Measurements from ENCODE around the gene ZNF783.
A peak's percentile ranks its signal among the peaks of the same experiment; 100 is the strongest.
"Not testable (repeated sequence)": the region's sequence is repeated elsewhere in the genome, so short reads cannot be mapped to it uniquely, and the experiment has no call there.

Gene ZNF783

DNA sequence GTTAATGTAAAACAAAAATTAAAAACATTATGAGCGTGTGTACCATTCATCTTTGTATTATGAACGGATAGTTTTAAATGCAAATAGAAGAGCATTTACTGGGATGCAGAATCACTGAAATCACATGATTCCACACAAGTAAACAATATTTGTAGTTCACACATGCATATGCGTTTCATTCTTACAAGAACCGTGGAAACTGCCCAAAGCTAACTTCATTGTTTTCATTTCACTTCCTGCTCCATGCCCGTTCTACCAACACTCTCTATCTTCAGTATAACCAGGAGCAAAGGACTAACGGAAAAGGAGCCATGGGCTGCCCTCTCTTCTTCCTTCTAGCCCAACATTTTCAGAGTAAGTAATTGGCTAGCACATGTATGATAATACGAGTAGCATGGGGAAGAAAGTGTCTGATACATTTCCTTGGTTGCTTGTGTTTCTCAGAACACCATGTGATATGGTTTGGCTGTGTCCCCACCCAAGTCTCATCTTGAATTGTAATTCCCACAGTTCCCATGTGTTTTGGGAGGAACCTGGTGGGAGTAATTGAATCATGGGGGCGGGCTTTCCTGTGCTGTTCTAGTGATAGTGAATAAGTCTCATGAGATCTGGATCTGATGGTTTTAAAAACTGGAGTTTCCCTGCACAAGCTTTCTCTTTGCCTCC lies 38.8 kb downstream of the ZNF783 start:
- DNase-seq (ENCODE audit: low spot score): no peak

DNA sequence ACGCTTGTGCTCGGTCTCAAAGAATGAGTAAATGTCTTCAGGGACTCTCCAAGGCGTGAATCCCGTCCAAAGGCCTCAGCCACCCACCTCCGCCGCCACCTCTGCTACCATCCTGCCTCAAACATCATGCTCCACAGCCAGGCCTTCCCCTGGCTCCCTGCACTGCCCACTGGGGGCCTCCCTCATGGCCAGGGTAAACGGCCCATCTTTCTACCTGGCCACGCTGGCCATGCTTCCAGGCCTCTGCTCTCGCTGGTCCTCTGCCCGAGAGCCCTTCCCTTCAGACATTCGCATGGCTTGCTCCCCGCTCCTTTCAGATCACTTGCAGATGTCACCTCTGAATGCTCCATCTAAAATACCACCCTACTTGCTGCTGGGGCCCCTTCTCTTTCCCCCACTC lies 40.2 kb downstream of the ZNF783 start:
- no peak for DNase-seq (ENCODE audit: low spot score)

DNA sequence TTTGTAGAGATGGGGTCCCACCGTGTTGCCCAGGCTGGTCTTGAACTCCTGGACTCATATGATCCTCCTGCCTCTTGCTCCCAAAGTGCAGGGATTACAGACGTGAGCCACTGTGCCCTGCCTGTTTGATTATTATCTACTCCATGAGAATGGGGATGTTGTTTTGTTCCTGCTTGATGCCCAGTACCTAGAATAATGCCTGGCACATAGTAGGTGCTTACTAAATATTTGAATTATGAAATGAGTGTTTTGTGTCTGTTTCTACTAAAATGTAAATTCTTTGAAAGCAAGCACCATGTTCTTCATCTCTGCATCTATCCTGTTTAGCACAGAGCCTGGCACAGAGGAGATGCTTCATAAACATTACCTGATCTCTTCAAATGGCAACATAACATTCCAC lies 40.9 kb downstream of the ZNF783 start:
- DNase-seq (ENCODE audit: low spot score): no peak

GRCh38 chr7:149304006-149304405 lies 42.0 kb downstream of the ZNF783 start:
- DNase-seq (ENCODE audit: low spot score): no peak

- no peak for DNase-seq (ENCODE audit: low spot score)
Measured at GRCh38 chr7:149306854-149307253, 44.9 kb downstream of the ZNF783 start.

DNA sequence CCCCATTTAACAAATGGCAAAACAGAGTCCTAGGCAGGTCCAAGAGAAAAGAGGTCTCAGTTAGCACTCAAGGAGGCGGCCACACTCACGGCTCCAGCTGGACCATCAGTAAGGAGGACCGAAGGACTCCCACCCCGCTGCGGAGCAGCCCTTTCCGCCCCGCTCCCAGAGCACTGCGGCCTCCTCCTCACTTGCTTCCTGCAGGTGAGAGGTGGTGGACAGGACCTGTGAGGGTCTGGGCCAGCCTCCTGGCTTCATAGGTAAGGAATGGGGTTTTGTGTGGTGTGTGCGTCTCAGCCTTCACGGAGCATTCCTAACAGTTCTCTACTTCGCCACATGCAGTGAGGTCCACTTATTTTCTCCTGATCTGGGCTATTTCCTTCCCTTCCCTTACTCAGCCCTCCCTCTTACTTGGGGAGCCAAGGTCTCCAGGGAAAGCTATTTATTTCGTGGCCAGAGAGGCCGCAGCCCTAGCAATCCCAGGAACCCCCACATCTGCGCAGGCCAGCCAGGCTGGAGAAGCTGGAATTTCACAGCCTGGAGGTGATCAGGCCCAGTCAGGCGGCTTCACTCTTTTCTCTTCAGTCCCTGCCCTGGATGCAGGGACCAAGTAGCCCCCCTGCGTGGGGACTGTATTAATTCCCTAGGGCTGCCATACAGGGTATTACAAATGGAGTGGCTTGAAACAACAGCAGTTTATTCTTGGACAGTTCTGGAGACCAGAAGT lies 45.9 kb downstream of the ZNF783 start:
- DNase-seq (ENCODE audit: low spot score): no peak

DNA sequence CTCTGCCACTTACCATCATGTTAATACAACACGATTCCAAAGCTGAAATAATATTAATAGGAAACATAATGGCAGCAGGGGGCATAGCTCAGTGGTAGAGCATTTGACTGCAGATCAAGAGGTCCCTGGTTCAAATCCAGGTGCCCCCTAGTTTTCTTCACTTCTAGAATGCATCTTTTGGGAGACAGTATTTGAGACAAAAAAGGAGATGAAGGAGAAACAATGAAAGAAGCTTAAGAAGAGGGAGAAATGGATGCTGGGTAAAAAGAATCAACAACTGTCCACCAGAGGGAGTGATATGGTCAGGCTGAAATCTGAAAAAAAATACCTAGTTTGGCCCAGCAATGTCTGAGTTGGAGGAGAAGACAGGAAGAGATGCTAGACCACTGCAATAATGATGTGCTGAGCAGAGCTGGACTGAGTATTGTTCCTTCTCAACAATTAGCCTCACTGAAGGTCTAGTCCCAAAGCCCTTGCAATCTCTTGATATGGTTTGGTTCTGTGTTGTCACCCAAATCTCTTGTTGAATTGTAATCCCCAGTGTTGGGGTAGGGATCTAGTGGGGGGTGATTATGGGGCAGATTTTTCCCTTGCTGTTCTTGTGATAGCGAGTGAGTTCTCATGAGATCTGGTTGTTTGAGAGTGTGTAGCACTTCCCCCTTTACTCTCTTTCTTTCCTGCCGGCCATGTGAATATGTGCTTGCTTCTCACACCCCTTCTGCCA lies 48.3 kb downstream of the ZNF783 start:
- DNase-seq (ENCODE audit: low spot score): peak; percentile 69

DNA sequence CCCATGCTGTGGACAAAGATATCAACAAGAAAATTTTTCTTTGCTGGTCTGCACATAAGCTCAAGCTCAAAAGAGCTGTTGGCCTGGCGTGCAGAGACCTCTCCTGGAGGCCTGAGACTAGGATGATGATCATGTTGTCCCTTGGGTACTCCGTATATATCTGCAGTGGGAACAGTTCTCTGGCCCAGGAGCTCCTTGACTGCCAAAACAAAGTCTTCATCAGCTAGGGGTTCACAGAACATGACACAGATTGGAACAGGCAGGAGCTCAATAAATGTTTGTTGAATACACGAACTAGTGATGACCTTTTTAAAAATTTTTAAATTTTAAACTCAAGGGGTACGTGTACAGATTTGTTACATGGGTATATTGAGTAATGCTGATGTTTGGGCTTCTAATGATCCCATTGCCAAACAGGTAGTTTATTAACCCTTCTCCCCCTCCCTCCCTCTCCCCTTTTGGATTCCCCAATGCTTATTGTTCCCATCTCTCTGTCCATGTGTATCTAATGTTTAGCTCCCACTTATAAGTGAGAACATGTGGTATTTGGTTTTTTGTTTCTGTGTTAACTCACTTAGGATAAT lies 49.1 kb downstream of the ZNF783 start:
- DNase-seq (ENCODE audit: low spot score): no peak

DNA sequence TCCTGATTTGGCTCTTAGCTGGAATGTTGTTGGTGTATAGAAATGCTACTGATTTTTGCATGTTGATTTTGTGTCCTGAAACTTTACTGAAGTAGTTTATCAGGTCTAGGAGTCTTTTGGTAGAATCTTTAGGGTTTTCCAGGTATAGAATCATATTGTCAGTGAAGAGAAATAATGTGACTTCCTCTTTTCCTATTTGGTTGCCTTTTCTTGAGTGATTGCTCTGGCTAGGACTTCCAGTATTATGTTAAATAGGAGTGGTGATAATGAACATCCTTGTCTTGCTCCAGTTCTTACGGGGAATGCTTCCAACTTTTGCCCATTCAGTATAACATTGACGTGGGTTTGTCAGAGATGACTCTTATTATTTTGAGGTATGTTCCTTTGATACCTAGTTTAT lies 52.0 kb downstream of the ZNF783 start:
- DNase-seq (ENCODE audit: low spot score): no peak

DNA sequence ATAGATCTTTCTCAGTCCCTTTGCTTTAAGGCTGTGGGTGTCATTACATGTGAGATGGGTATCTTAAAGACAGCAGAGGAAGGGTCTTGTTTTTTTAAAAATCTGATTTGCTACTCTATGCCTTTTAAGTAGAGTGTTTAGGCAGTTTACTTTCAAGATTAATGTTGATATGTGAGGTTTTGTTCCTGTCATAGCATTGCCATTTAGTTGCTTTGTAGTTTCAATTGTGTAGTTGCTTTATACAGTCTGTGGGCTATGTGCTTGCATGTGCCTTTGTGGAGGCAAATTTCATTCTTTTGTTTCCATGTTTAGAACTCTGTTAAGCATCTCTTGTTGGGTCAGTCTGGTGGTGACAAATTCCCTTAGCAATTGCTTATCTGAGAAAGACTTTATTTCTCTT lies 54.6 kb downstream of the ZNF783 start:
- DNase-seq (ENCODE audit: low spot score): no peak

DNA sequence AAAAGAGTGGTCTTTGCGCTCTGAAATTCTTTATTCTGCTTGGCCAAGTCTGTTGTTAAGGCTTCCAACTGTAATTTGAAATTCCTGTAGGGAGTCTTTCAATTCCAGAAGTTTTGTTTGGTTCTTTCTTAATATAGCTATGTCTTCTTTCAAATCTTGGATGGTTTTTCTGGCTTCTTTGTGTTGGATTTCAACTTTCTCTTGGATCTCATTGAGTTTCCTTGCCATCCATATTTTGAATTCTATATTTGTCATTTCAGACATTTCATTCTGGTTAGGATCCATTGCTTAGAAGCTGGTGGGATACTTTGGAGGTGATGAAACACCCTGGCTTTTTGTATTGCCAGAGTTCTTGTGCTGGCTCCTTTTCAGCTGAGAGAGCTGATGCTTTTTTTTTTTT lies 55.5 kb downstream of the ZNF783 start:
- no peak for DNase-seq (ENCODE audit: low spot score)

DNA sequence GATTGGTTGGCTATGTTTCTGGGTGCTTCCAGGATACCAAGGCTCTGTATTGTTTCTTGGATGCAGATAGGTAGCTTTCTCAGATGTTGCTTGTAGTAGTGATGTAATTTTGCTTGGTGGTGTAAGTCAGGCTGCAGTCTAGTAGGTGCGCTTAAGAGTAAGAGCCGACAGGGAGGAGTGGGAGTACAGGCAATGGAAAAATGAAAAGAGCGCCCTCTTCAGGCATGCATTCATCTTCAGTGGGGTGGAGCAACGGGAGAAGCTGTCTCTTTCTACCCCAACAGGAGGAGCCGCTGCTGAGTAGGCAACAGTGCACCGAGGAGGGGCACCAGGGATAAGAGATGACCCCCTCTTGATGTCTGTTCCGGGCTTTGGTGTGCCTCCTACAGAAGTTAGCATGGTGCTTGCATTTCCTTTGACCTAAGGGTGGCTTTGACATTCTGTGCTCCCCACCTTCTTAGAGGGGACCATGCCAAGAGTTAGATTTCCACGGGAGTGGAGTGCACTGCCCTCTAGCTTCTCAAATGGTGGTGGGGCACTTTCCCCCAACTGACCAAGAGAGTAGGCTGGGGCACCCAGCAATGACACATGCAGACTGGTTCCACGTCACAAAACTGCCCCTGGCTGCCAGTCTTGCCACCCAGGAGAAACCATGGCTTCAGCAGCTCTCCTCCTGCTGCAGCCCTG lies 56.1 kb downstream of the ZNF783 start:
- no peak for DNase-seq (ENCODE audit: low spot score)

GRCh38 chr7:149319376-149319775 lies 57.4 kb downstream of the ZNF783 start:
- no peak for DNase-seq (ENCODE audit: low spot score)

- no peak for DNase-seq (ENCODE audit: low spot score)
Measured at GRCh38 chr7:149320313-149321124, 58.5 kb downstream of the ZNF783 start.

DNA sequence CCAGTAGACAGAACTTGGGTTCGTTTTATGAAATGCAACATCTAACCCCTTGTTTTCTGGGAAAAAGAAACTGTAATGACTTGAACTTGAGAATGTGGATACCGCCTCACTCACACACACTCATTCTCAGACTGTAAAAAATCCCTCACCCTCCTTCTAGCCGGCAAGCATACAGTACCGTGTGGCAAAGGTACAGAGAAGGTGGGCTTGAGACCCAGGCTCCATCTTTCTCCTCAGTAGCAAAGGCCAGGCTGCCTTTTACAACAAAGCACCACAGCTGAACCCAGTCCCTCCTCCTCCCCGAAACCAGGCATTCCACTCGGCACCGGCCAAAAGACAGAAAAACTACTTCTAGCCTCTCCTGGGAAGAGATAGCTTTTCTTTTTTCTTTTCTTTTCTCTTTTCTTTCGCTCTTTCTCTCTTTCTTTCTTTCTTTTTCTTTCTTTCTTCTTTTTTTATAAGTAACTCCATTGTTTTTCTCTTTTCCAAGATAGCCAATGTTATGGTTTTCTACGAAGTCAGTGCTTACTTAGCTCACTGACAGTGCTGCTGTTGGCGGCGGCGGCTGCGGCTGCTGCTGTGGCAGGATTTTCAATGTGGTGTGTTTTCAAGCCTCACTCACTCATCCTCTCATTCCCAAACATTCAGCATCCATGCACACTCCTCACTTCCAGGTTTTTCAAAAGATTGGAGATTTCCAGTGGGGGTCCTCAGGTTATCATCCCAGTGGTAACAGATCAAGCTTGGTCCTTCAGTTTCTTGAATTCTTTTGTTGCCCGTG lies 59.3 kb downstream of the ZNF783 start:
- DNase-seq (ENCODE audit: low spot score): not testable (repeated sequence)

DNA sequence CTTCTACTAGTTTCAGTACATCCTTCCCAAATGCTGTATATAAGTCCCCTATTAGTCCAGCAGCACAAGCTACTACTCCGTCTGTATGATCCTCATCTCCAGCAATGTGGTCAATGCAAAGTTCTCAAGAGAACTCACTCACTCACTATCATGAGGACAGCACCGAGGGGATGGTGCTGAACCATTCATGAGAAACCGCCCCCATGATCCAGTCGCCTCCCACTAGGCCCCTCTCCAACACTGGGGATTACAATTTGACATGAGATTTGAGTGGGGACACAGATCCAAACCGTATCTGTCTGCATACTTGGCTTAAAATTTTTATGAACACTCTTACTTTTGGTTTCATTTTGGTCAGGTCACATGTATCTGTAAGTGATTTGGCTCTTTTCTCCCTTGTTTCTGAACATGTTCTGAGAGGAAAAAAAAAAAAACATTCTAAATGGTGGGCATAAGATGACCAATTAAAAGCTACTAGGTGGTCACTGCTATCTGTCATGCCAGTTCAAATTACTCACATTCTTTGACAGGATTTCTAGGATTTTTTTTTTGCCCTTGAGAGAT lies 60.1 kb downstream of the ZNF783 start:
- DNase-seq (ENCODE audit: low spot score): peak; percentile 30

DNA sequence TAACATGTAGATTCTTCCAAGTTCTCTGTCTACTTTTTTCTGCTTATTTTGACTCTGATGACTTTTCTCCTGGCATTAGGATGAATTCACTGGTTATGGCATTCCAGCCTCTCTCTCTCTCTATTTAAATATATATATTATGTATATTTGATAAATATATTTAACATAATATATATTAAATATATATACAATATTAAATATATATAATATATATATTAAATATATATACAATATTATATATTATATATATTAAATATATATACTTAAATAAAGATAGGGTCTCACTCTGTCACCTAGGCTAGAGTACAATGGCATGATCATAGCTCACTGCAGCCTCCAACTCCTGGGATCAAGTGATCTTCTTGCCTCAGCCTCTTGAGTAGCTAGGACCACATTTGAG lies 60.7 kb downstream of the ZNF783 start:
- DNase-seq (ENCODE audit: low spot score): no peak

DNA sequence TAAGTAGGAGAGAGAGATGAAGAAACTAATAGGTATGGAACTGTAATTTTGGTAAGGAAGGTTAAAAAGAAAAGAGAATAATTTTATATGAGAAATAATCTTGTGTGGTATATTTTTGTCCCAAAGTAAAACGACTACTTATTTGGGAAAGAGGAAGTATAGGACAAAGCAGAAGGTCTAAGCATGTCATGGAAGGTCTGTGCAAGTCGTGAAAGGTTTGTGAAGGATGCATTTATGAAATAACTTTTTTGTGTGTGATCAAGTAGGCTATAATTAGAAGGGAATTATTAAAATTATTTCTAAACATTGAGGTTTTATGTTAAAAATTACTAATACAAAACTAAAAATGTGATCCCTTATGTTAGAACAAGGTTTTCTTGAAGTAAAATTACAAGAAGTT lies 63.3 kb downstream of the ZNF783 start:
- DNase-seq (ENCODE audit: low spot score): no peak

DNA sequence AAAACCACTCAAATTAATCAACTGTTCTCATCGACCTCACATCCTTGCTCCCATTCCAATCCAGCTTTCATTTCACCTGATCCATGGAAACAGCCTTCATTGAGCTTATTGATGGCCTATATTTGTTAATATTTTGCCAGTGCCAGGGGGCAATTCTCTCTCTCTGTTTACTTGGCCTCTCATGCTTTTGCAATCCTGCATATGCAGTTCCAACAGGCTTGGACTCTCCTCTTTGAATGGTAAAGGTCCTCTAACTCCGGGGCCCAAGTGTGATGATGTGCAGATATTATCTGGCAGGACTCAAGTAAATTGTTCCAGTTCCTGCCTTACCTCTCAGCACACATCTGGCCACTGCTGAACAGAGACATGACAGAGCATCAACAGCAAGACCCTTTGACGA lies 67.3 kb downstream of the ZNF783 start:
- no peak for DNase-seq (ENCODE audit: low spot score)

DNA sequence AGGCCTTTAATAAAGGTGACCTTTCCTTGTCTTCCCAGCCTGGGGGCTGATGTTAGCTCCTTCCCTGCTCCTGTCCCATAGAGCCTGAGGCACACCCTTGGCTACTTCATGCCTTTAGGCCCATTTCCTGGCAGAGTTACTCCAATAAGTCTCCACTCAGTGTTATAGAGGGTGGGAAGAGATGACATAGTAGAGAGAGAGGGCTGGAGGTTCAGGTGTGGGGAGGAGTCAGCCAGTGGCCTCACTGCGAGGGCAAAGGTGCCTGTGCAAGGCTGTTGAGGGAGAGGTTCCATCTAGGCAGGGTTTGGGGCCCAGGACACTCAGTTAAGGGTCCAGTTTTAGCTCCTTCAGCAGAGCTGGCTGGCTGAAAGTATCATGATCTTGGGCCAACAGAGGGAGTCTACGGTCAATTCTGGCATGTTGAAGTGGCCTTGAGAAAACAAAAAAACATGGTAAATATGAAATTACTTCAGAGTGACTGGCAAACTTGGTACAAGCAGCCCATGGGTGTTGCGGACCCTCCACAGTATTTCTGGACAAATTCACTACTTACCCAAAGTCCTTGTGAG lies 67.9 kb downstream of the ZNF783 start:
- DNase-seq (ENCODE audit: low spot score): no peak

Data from hepatic stellate cell (primary cell).